HG02884 (cell line): ENCODE results near the gene VOPP1.

ENCODE experiments used
- ATAC-seq: cut with Tn5 transposase; IDR thresholded peaks from one replicate; pipeline ENCODE4 v1.9.1; 2021; ENCODE audit warnings: mild to moderate bottlenecking, moderate library complexity; ENCODE audit not compliant: unreplicated experiment

VOPP1 gene

DNA sequence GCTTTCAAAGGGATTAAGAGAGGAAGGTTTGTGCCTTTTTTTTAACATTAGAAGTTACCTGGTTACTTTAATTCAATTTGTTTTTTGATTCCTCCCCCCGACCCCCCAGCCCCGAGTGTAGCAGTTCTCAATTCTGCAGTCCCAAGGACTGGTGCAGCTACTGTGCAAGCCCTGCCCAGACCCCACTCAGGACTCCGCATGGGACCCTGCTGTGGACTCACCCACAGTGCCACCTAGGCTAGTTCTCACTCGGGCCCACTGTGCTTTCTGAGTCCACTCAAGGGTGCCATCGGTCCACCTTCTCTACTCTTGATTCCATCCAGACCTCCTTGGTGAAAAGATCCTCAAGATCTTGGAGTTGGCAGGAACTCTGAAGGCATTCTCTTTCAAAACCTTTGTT, 77.4 kb downstream of the VOPP1 start:
- ATAC-seq: no peak

- no peak for ATAC-seq
These were observed 78.9 kb downstream of the VOPP1 start for GRCh38 chr7:55493408-55493807.

- ATAC-seq: no peak
These were observed 81.0 kb downstream of the VOPP1 start for GRCh38 chr7:55491346-55491745.

GRCh38 chr7:55490099-55490498, 82.2 kb downstream of the VOPP1 start:
- ATAC-seq: no peak

- no peak for ATAC-seq
These were observed 82.8 kb downstream of the VOPP1 start for GRCh38 chr7:55489552-55489951.

DNA sequence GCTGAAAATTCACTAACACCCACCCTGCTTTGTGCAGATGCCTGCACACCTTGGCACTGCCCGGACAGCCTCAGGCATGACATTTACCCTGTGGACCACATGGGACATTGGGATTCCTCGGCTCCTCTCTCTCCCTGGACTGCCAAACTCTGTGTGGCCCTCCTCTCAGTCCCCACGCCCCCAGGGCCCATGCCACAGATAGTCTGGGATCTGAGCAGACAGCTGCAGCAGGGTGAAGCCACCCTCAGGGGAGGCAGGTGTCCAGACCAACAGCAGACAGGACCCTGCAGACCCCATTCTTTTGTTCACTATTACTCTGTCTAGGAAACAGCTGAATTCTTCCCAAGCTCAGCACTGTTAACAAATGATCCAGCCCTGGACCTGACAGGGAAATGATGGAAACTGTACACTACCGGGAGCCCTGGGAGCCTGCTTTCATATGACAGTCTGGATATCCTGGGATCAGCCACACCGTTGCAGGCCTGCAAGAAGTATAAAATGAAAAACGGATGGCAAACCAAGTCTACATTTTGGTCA, 83.4 kb downstream of the VOPP1 start:
- ATAC-seq: no peak

GRCh38 chr7:55488216-55488615, 84.1 kb downstream of the VOPP1 start:
- no peak for ATAC-seq

- no peak for ATAC-seq
These were observed 85.3 kb downstream of the VOPP1 start for GRCh38 chr7:55486991-55487390.

DNA sequence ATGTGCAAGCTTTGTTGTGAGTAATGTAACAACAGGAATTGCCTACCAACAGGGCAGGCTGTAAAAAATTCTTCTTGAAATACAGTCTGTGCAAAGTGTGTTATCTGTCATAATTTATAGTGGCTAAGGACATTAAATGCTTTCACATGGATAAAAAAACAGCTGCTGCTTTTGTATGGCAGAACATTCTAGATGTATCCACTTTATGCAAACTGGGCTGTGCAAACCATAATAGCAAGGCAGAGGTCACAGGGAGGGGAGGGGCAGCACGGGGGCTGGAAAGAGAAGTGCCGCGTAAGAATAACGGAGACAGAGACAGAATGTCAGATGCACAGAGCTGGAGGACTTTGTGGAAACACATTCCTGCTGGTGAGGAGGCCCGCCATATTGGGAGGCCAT, 86.1 kb downstream of the VOPP1 start:
- ATAC-seq: no peak

GRCh38 chr7:55485501-55486191, 86.7 kb downstream of the VOPP1 start:
- ATAC-seq: no peak

DNA sequence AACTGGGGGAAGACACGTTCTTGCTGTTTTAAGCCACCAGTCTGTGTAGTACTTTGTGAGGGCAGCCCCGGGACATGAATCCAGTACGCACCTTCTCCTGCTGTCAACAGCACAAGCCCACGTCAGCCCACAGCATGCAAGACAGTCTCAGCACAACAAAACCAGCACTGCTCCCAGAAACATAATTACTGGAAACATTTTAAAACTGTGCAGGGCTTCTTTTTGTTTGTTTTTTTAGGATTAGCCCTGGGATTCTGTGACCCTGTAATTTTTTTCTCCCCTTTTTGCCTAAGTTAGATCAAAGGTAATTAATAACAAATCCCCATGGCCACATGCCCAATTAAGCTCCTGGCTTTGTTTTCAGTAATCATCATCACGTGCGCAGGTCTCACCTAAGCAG, 87.5 kb downstream of the VOPP1 start:
- no peak for ATAC-seq

GRCh38 chr7:55484241-55484640, 88.1 kb downstream of the VOPP1 start:
- ATAC-seq: no peak

DNA sequence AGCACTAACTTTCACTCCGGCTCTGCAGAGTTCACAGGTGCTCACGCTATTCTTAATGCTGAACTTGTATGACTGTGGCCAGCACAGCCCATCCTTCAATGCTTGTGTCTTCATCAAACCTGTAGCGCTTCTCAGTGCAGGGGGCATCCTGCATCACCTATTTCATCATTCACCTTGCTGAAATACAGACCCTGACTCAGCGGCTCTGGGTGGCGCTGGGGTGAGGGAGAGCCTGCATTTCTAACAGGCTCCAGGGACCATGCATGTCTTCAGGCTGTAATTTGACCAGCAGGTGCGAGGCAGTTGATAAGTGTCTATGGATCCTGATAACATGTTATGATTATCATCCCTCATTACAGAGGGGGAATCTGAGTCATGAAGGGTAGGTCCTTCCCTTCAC, 89.3 kb downstream of the VOPP1 start:
- no peak for ATAC-seq

DNA sequence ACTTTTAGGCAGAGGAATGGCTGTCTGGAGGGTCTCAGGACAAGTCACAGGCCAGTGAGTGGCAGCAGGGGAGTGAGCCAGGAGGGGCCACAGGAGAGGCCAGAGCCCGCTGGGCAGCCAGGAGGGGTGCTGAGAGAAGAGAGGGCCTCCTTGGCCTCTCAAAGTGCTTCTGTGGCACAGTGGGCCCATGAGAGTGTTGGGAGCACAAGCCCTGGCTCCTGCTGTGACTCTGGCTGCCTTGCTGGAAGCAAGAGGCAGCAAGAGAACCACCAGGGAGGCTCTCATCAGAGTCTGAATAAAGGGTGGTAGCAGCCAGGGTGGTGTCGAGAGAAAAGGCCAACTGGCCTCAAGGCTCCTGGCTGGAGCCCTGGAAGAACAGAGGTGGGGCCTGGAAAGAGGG, 91.1 kb downstream of the VOPP1 start:
- ATAC-seq: no peak

DNA sequence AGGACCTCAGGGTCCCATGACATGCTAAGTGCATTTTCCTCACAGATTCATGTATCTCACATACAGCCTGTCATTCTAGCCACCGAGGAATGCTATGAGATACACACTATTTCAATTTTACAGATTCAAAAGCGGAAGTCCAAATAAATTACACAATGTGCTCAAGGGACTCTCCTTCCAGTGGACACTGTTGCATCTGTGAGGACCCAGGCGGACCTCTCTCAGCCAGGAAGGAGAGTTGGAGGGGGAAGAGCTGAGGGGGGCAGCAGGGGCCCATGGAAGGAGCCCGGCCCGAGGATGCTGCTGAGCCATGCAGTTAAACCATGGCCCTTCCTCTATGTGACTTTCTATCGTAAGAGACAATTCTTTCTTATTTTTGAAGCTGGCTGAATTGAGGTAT, 93.6 kb downstream of the VOPP1 start:
- no peak for ATAC-seq

DNA sequence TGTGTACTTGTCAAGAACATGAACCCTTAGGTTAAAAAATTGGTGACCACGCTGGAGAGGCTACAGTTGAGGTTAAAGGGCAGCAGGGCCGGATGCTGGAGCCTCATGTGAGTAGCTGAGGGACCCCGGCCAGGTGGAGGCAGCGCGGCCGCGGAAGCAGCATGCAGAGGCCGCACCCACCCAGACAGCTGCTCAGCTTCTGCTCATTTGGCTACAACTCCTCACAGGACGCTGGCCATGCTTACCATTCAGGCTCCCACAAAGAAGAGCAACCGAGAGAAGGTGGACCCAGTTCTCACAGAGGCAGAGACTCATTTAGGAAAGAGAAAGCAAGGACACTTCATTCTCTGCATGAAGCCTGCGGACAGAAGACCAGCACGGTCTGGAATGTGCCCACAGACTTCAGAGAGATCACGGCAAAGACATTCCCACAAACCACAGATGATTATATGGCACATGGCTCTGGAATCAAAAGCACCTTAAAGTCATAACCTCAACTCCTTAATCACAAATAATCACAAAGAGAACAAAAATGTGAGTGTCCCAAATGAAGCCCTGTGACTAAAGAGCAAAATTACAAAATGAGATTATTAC, 94.4 kb downstream of the VOPP1 start:
- ATAC-seq: no peak

- no peak for ATAC-seq
These were observed 95.2 kb downstream of the VOPP1 start for GRCh38 chr7:55476852-55477780.

- ATAC-seq: no peak
These were observed 96.2 kb downstream of the VOPP1 start for GRCh38 chr7:55475855-55476803.

DNA sequence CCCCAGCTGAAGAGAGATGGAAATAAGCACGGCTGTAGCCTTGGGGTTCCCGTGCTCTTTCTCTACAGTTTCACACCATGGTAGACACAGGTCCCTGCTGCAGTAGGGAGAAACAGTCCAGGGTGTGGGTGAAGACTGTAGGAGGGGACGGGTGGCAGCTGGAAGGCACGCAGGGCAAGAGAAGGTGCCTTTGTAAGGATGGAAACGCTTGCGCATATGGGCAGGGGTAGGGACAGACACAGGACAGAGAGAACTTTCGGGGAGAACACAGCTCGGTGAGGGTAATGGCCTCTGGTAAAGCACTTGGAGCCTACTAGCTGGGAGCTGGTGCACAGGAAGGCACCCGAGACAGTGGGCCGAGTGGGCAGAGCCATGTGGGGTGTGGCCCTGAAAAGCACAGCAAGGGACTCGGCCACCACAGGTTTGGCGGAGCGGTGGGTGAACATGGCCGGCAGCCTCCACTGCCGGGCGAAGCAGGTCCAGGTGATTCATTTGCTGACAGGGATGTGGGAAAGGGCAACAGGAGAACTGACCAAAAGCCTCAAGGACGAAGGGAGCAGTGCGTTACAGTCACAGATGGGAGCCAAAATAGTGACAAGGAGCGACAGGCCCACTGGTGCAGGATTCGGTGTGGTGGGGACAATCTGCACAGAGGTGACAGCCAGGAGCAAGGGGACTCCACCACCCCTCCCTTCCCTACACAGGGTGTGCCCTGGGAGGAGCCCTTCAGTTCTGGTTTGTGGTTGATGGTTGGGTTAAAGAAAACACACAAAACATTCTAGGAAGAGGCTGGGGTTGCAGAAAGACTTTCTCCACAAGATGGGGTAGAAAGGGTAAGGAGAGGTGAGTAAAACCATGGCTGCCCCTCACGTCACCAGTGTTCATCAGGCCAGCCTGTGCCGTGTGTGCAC, 97.1 kb downstream of the VOPP1 start:
- no peak for ATAC-seq
